GM18507 (cell line): Measurements from ENCODE around the gene EIF3F.
A peak's percentile ranks its signal among the peaks of the same experiment; 100 is the strongest.

Source experiments
- DNase-seq: peaks from one replicate; pipeline ENCODE4 v3.0.0; 2011; ENCODE audit warnings: low read depth; ENCODE audit not compliant: insufficient read length; ENCODE audit errors: extremely low spot score
- FAIRE-seq: peaks from 2 replicates; lab custom pipeline; 2011; peaks lifted over from hg19 to GRCh38; lab: Jason Lieb, UNC

The EIF3F gene

GRCh38 chr11:8019314-8020243, 32.4 kb downstream of the EIF3F start:
- DNase-seq (no peak), FAIRE-seq (no peak)

DNA sequence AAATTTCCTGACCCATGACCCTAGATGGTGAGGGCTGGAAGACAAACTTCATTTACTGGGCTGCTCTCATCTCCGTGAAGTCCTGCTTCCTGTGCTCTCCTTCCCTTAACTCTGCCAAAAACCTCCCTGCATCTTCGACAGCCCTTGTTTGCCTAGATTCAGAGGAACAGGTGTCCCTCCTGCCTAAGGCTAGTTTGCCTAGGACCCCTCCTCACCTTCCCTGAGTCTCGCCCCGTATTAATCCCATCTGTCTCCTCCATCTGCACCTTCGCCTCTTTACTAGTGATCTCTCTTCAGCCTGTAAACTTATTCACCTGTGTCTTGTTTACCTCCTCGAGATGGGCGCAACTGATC, 33.1 kb downstream of the EIF3F start:
- no peak for FAIRE-seq
- DNase-seq = no peak

- no peak for DNase-seq
- FAIRE-seq = no peak
These were observed 34.8 kb downstream of the EIF3F start for GRCh38 chr11:8021920-8022319.

DNA sequence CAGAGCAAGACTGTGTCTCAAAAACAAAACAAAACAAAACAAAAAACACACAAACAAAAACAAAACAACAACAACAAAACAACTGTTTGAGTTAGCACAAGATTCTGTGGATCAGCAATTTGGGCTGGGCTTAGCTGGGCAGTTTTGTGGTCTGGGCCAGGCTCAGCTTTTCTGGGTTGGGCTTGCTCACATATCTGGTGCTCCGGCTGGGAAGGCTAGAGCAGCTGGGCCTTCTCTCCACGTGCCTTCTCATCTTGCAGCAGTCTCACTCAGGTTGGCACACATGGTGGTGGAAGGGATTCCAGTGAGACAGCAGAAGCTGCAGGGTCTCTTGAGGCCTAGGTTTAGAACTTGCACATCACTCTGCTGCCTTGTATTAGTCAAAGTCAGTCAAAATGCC, 35.7 kb downstream of the EIF3F start:
- FAIRE-seq = no peak
- no peak for DNase-seq

DNA sequence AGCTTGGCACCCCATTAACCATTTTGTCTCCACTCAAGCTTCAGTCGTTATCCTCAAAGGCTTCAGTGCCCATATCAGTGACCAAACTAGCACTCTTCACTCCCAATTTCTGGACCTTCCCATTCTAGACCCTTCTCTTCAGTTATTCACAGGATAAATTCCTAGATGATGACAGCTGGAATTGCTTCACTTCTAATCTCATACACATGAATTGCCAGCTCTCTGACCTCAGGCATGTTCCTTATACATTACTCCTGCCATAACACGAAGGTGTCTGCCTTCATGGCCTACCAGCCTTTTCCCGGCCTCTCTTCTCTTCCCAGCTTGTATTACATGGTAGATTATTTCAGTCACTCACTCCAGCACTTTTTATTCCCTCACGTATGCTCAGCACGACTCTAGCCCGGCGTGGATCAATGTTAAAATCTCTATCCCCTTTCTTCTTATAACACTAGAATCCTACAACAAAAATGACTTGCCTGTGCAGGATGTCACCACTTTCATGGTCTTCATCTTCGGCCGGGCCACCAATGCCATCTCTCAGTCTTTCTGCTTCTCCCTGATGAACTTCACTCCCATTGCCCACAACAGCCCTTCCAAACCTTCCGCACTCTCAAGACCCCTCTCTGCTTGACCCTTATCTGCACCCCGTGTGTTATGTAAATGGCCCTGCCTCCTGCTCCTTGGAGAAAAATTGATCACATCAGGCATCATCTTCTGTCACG, 36.9 kb downstream of the EIF3F start:
- no peak for DNase-seq
- FAIRE-seq = no peak

DNA sequence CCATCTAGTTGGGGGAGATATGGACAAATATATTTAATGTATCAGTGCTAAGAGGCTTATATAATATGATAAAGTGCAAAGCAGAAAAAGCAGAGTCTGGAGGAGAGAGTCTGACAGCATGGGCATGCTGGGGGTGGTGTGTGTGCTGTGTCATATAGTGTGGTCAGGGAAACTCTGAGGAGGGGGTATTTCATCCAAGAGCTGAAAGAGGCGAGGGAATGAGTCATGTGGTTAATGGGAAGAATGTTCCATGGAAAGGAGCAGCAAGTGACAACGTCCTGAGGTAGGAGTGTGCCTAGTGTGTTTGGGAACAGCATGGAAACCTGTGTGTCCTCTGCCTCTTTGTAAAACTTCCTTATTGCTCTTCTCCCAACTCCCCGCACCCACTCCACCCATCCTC, 38.0 kb downstream of the EIF3F start:
- DNase-seq (no peak), FAIRE-seq (no peak)

- FAIRE-seq = no peak
- no peak for DNase-seq
These were observed 38.7 kb downstream of the EIF3F start for GRCh38 chr11:8025816-8026215.

DNA sequence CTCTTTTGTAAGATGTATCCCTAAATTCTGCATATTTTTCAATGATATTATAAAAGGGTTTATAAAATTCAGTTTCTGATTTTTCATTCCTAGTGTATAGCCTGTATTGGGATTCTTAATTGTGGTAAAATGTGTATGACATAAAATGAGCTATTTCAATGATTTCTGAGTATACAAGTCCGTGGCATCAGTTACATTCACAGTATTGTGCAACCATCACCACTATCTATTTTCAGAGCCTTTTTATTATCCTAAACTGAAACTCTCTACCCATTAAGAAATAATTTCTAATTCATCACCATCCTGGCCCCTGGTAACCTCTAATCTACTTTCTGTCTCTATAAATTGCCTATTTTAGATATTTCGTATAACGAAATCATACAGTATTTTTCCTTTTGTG, 39.8 kb downstream of the EIF3F start:
- no peak for FAIRE-seq
- DNase-seq = no peak

DNA sequence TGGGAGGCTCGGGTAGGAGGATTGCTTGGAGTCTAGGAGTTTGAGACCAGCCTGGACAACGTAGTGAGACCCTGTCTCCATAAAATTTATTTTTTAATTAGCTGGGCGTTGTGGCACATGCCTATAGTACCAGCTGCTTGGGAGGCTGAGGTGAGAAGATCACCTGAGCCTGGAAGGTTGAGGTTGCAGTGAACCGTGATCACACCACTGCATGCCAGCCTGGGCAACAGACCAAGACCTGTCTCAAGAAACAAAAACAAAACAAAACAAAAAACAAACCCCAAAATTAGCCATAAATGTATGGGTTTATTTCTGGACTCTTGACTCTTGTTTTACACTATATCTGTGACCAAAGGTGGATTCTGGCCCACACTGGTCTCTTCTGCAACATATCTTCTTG, 41.6 kb downstream of the EIF3F start:
- FAIRE-seq (no peak), DNase-seq (no peak)

DNA sequence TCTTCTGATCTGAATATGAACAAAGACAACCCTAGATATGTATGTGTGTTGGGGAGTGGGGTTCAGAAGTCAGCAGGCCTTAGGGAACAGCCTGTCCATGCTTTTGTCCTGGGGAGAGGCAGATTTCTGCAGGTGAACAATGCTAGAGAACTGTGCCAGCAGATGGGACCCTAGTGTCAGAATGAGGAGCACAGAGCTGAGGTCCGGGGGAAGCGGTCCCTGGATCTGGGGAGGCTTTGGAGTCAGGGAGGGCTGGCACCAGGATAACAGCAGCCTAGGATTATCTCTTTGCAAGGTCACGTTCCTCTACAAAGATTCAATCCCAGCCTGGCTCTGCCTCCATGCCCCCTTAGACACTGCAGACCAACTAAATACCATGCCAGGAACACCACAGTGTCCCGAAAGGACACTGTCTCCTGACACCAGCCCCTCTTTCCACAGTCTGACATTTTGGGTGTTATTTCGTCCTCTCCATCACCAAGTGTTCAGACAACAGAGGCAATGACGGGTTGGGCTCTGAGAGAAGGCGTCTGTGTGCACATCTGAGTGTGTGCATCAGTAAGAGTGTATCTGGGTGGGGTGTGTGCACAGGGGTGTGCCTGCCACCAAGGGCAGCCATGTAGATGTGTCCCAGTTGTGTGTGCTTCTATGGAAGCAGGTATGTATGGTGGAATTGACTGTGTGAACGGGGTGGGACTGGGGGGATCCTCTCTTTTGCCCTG, 43.5 kb downstream of the EIF3F start:
- DNase-seq = no peak
- no peak for FAIRE-seq

- DNase-seq (no peak), FAIRE-seq (no peak)
These were observed 44.3 kb downstream of the EIF3F start for GRCh38 chr11:8031248-8032115.

DNA sequence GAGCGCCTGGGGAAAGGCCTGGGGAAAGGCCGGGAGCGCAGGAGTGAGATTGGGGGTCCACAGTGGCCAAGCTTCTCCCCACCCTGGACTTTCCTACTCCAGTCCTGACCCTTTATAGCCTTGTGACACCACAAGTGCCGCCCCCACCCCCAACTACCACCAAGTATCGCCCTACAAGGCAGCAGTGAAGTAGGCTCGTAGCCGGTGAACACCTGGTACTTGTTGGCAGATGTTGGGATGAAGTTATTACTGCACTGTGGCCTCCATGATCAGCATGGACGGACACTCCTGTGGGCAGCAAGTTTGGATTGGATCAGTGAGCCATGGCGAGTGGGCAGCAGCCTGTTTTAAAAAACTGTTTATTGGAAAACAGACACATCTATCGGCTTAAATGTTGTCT, 45.0 kb downstream of the EIF3F start:
- FAIRE-seq (no peak), DNase-seq (no peak)

DNA sequence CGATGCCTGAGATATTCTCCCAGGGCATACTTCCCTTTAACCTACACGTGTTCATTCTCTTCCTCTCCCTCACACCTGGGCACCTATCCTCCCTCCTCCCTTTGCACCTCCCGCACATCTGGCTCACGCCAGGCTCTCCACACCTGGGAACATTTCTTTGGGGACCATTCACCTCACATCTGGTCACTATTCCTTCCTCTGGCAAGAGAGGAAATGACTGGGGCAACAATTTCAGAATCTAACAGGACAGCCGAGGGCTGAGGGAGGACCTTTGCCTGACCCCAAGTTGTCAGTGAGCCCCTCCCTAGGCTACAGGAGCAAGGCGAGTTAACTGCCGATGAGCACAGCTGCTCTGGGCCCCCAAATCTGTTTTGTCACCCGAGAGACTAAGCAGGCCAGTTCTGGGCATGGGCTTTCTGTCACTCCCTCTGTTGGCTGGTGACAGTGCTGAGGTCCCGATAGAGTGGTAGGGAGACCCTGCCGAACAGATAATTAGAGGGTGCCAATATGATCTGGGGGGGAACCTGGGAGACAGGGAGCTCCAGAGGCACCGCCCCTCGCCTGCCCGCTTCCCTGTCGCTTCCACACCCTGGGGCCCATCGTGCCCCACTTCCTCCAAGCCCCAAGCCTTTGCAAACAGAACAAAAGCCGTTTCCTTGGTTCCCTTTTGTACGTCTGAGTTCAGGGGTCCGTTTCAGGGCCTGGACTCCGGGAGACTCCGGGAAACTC, 45.6 kb downstream of the EIF3F start:
- DNase-seq = no peak
- no peak for FAIRE-seq

DNA sequence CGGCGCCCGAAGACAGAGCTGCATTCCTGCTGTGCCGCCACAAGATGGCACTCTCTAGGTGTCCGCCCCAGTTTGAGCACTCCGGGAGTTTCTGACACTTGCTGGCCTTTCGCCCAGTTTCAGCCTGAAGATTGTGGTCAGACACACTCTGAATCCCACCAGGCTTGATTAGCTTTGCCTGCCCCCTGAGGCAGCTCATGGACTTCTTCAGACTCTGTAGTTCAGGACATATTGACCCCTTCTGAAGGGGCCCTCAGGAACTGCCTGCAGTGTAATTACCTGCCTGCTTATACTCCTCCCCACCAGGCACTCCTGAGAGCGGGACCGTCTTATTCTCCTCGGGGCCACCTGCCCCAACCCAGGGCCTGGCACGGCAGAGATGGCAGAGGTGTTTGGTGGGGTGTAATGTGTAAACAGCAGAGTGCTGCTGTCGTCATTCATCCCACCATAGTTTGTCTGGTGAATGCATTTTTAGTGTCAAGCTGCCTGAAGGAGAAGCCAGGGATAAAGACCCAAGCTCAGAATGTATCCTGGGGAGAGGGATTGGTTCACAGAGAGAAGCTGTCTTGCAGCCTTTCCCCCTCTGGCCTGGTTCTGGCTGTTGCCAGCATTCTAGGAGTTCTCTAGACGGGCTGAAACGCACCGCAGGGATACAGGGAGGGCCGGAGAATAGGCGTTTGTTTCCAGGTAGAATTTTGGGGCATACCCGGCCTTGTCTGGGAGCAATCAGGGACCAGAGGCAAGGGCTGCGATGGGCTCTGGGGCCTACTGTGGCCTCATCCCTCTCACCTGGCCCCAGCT, 46.4 kb downstream of the EIF3F start:
- FAIRE-seq (peak; percentile 75), DNase-seq (peak; percentile 64)

- DNase-seq = no peak
- FAIRE-seq = no peak
These were observed 47.0 kb downstream of the EIF3F start for GRCh38 chr11:8034106-8034585.

DNA sequence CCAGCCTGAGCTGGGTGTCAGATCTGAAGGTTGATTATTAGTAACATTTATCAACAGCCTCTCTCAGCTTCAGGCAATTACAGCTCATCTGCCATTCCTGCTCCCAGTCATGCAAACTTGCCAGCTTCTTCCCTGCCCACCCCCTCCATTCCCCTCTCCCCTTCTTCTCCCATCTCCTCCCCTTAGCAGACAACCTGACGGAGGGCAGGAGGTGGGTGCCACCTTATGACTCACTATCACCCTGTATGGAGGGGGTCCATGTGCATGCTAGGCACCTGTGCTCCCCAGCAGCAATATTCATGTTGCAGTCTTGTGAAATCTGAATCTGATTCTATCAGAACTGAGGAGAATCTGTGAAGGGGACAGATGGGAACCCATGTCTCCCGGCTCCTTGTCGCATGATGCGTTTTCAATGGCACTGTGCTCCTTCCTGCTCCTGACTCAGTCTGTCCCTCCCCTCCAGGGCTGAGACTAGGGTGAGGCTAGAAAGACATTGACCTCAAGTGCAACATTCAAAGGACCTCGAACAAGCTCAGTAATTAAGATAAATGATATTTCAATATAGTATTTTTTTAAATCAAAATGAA, 47.6 kb downstream of the EIF3F start:
- DNase-seq (no peak), FAIRE-seq (no peak)

DNA sequence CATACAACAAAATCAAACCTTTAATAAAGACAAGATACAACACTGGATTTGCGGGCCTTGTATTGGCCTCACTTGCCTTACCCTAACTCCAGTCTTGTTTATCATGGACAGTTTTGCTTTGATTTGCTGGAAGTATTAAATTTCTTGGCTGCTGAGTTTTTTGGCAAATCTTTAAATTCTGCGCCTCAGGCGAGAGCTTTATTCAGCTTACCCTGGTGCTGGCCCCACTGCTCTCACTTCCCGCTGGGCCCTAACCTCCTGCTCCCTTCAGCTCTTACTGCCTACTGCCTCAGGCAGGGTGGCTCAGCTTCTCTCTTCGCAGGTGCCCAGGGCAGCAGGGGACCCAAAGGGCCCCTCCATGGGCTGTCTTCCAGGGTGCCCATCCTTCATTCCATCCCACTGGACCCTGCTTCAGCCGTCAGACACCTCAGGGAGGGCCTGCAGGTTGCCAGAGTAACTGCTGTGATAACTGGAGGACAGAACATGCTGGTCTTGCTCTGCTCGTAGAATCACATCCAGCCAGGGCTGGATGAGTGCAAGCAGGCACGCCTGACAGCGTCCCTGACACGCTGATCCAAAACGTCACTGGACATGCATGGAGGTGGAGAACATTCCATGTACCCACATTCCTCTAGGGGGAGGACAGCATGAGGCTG, 48.2 kb downstream of the EIF3F start:
- FAIRE-seq = no peak
- no peak for DNase-seq
